Posterior vena cava (tissue), 2 donors: ENCODE results near the gene CDH12. TPM values are rescaled to one million over a fixed set of nuclear protein-coding genes. Genes with fewer than 3 reads are reported as not detected.
"Not testable (repeated sequence)": the region's sequence is repeated elsewhere in the genome, so short reads cannot be mapped to it uniquely, and the experiment has no call there.

Experiments
- DNase-seq: peaks from one replicate; pipeline ENCODE4 v3.0.0-alpha.2; 2020; ENCODE audit warnings: low spot score
- intact Hi-C, 2 donors: fragments of 100-400 bp; cut with DNase I; formaldehyde crosslinking; loops; one replicate each; pipeline versions ENCODE4 v1.14.1 to v1.14.2; 2022 to 2023
- long read RNA-seq, 2 donors: library from polyadenylated mRNA; unstranded; transcript quantifications; one replicate each; pipeline ENCODE4 v2.0.0, GENCODE V29; 2020 to 2021
- total RNA-seq, 2 donors: library from RNA; stranded (reverse); fragmentation: NEBNext Ultra II Directional; extraction: Animal tissue kit (Norgen Biotek cat#: 25700); gene quantifications; one replicate each; pipeline ENCODE4 v1.2.1, GENCODE V29; 2021
- donor health status: DM: yes; HTN: yes; CAD: no.
- donor health status: DM: yes; HTN: yes; CAD: no.

CDH12 gene
- not detected for total RNA-seq
- long read RNA-seq, donor 1: 0 reads
- long read RNA-seq, donor 2: 0 reads

- intact Hi-C loops: no loop called here
- DNase-seq: no peak
These were observed at the start of gene CDH12 for GRCh38 chr5:22852807-22853660. Gene CDH12 (minus strand): TSS chr5:22853344.

- no peak for DNase-seq
- intact Hi-C loops: no loop called here
These were observed 48.7 kb upstream of the CDH12 start for GRCh38 chr5:22901885-22902284.

GRCh38 chr5:22900801-22901310, 47.7 kb upstream of the CDH12 start:
- intact Hi-C loops: no loop called here
- DNase-seq: no peak

GRCh38 chr5:22899341-22899740, 46.2 kb upstream of the CDH12 start:
- no peak for DNase-seq
- intact Hi-C loops: no loop called here

GRCh38 chr5:22896152-22896551, 43.0 kb upstream of the CDH12 start:
- intact Hi-C loops: no loop called here
- DNase-seq: no peak

- no peak for DNase-seq
- intact Hi-C loops: no loop called here
These were observed 39.3 kb upstream of the CDH12 start for GRCh38 chr5:22892441-22892840.

- intact Hi-C loops: no loop called here
- no peak for DNase-seq
These were observed 36.6 kb upstream of the CDH12 start for GRCh38 chr5:22889720-22890119.

GRCh38 chr5:22887566-22887965, 34.4 kb upstream of the CDH12 start:
- no peak for DNase-seq
- intact Hi-C loops: no loop called here

- DNase-seq, intact Hi-C loops: not testable (repeated sequence)
These were observed 5.8 kb upstream of the CDH12 start for GRCh38 chr5:22858911-22859310.

GRCh38 chr5:22855824-22856223, 2.7 kb upstream of the CDH12 start:
- no peak for DNase-seq
- intact Hi-C loops: no loop called here

- intact Hi-C loops: no loop called here
- no peak for DNase-seq
These were observed 2.2 kb downstream of the CDH12 start for GRCh38 chr5:22850981-22851380.

GRCh38 chr5:22846693-22847092, 6.5 kb downstream of the CDH12 start:
- DNase-seq: no peak
- intact Hi-C loops: no loop called here

GRCh38 chr5:22844636-22845035, 8.5 kb downstream of the CDH12 start:
- DNase-seq: no peak
- intact Hi-C loops: no loop called here

GRCh38 chr5:22844155-22844554, 9.0 kb downstream of the CDH12 start:
- intact Hi-C loops: no loop called here
- DNase-seq: no peak

GRCh38 chr5:22842574-22842973, 10.6 kb downstream of the CDH12 start:
- intact Hi-C loops: no loop called here

GRCh38 chr5:22837803-22838202, 15.3 kb downstream of the CDH12 start:
- intact Hi-C loops: no loop called here
- DNase-seq: no peak

More at GRCh38 chr5:22842574-22842973, 10.6 kb downstream of the CDH12 start:
- no peak for DNase-seq

GRCh38 chr5:22835686-22836085, 17.5 kb downstream of the CDH12 start:
- intact Hi-C loops: no loop called here
- DNase-seq: no peak

- intact Hi-C loops: no loop called here
- no peak for DNase-seq
These were observed 59.7 kb downstream of the CDH12 start for GRCh38 chr5:22793463-22793862.

GRCh38 chr5:22787807-22788206, 65.3 kb downstream of the CDH12 start:
- intact Hi-C loops: no loop called here
- no peak for DNase-seq

GRCh38 chr5:22787398-22787797, 65.7 kb downstream of the CDH12 start:
- intact Hi-C loops: no loop called here

GRCh38 chr5:22780756-22781155, 72.4 kb downstream of the CDH12 start:
- no peak for DNase-seq
- intact Hi-C loops: no loop called here

More at GRCh38 chr5:22787398-22787797, 65.7 kb downstream of the CDH12 start:
- DNase-seq: no peak
